NCI-H2107 treated with DMSO at 0.1 percent for 48 hours (cell line): ENCODE measurements around the gene TEP1.
"Not testable (repeated sequence)": the region's sequence is repeated elsewhere in the genome, so short reads cannot be mapped to it uniquely, and the experiment has no call there.

ENCODE experiments used
- DNase-seq: peaks from one replicate; lab custom pipeline; 2025; ENCODE audit not compliant: unreplicated experiment; lab: John Stamatoyannopoulos, UW

The TEP1 gene

DNA sequence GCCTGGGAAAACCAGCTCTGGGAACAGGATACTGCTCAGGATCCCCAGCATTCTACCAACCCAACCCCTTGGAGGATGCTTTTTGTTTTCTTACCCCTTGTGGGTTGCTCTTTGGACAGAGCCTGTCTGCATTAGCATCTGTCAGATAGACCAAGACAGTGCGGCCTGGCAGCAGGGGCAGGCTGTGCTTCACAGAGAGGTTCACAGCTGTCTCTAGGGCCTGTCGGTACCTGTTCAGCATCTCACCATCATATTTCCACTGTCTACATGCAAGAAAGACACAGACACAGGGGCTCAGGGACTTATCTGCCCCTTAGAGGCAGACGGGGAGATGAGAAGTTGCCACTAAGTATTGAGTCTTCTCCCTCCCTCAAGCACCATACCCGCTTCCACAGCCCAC is 21.8 kb downstream of the TEP1 start:
- DNase-seq = no peak

DNA sequence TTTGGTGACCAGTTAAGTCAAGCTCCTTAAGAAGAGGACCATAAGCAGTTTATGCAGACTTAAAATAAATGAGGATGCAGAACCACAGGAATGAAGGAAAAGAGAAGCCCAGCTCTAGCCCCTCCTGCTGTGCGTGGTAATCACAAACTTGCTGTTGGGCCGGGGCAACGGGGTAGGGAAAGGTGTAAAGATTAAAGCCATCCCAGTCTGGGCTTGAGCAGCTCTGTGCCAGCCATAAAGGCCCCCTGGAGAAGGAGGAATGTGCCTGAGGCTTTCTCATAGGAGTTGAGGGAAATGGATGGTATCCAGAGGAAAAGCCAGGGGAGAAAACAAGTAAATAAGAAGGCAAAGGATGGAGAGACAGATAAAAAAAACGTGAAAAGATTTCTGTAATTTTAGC is 25.1 kb downstream of the TEP1 start:
- DNase-seq = no peak

DNA sequence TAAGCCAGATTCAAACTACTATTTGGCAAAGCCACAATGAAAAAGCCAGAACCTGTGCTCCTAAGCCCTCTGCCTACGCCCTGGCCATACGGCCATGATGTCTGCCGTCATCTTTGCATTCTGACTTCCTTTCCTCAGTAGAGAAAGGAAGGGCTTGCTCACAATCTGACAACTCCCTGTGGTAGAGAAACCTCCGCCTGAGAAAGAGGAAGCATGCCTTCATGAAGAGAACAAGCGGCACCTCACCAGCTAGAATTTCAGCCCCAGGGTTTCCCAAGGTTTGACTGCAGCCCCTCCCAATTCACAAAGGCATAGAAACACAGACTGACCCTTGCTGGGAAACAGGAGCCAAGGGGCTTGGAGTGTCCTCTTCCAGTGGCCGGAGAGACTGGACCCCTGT is 25.7 kb downstream of the TEP1 start:
- no peak for DNase-seq

DNA sequence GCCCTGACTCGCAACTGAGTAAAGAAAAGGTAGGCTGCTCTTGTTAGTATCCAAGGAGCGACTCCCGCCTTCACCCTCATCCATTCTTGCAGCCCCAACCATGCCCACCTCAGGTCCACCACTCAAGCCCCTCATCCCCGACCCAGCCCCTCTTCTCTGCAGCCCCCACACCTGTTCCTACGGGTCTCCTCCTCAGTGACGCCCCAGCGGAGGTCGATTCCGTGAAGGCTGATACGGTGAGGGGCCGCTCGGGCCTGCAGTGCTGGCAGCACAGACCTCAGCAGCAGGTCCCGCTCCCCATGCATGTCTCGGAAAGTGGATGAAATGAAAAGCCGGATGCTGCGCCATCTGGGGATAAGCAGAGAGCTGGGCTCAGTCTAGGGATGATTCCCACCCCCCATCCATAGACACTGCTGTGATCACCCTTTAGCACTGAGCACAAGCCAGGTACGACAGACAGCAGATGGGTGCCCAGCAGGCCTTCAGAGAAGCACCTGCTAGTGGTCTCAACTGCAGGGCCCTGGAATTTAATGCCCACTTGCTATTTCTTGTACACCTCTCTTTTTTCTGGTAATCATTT is 26.9 kb downstream of the TEP1 start:
- DNase-seq = no peak

DNA sequence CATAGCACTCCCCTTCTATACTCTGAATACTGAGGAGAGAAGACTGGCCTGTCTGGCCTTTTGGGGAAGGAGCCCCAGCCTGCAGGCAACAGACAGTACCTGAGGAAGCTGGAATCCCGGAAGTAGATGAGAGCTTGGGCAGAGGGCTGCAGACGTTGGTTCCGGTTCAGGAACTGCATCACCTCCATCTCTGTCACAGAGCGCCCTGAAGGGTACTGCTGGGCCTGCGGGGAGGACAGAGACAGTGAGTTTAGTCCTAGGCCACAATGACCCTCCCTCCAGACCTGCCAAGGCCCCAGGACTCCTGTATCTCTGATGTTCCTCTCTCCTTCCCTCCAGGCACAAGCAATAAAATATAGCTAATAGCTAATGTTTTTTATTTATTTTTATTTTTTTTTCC is 28.4 kb downstream of the TEP1 start:
- DNase-seq = no peak

DNA sequence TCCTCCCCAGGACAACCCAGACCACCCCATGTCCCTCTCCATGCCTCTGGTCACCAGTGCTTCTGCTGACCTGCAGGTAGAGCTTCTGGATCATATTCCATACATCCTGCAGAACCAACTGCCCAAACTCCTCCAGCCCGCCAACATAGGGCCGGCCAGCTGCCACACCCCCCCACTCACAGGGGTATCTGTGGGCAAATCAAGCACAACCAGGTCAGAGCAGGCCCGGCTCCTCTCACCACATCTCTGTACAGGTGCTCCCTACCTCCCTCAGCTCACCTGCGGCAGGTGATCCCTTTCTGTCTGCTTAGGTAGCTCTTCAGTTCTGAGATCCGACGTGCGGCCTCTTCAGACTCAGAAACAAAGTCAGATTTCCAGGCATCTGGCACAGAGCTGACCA is 29.0 kb downstream of the TEP1 start:
- no peak for DNase-seq

DNA sequence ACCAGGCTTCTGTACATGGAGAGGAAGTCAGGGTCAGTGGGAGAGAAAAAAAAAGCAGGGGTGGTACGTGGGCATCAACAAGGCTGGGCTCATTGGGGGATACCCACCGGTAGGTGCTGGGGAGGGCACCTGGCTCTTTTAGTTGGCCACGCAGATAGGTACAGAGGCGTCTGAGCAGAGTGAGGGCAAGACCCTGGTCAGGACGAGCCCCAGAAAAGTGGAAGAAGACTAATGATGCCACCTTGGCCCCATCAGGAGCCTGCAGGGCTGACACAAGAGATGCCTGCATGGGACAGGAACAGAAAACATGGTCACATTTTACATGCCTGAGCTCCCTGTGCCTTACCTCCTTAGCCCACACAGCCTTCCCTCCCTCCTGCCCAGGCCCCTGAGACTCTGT is 29.7 kb downstream of the TEP1 start:
- no peak for DNase-seq

DNA sequence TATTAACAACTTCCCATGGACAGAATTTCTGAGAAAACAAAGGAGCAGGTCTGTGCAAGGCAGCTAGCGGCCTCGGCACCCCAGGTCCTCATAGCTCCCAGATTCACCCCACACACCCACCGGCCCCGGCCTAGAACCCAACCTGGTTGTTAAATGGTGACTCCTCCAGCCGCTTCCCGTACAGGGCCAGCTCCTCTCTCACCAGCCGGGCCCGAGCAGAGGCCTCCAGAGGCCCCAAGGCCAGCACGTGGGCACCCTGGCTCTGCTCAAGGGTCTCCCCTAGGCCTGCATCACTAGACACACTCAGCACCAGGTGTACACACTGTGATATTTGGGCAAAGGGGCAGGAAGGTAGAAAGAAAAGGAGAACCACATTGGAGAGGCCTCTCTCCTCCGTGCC is 30.3 kb downstream of the TEP1 start:
- no peak for DNase-seq

DNA sequence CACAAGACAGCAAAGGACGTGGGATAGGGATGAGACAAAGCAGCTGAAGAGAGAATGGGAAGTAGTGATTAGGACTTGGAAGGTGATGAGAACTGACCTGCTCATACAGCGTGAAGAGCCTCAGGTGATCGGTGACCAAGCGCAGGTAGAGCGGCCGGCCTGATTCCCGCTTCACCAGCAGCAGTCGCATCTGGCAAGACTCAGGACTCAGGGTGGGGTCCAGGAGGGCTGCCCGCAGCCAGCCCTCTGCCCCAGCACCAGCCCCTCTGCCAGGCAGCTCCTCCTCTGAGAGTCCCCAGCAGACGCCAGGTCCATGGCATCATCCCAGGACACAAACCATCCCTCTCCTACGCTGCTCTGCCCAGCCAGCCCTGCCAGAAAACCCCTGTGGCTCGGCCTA is 30.8 kb downstream of the TEP1 start:
- no peak for DNase-seq

DNA sequence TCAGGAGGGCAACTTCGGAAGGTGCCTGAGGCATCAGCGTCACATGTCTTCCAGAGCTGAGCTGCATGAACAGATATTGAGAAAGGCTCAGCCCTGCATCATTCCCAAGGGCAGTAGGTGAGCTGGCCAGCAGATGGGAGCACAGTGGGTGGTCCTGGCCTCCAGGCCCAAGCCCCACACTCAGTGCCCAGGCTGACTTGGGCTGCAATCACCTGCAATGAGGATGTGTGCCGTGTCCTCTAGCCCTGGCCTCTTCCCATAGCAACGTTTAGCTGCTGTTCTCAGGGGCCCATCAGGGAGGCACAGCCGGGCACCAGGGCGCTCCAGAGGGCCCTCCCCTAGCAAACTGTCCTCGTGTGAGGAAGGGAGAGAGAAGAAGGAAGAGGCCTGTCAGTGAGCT is 32.0 kb downstream of the TEP1 start:
- DNase-seq = no peak

DNA sequence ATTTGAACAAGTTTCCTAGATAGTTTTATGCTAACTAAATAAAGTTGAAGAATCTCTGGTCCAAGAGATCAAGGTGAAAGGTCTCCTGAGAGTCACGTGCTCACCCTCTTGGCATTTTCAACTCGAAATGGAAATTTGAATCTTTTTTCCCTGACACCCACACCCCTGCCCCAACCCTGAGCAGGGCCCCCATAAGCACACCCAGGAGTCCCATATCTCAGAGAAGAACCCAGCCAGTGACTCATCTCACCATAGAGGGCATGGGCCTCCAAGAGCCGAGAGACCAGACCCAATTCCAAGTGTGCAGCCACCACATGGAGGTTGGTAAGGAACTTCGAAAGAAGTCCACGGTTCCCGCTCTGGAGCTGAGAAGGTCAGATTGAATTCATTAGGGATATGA is 32.6 kb downstream of the TEP1 start:
- DNase-seq = no peak

DNA sequence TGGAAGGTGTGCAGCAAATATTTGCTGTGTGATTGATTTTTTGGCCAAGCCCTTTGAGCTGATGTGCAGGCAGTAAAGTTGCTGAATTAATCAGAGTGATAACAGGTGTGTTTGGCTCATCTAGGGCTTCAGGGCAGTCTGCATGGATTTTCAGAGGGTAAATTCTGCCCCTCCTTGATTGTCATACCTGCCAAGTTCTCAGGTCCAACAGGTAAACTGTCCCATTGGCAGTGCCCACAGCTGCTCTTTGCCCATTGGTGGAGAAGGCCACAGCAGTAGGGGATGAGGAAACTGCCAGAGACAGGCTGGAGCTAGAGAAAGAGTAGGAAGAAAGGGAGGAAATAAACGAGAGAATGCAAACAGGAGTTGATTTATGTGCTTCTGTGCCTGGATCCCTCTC is 33.6 kb downstream of the TEP1 start:
- no peak for DNase-seq

DNA sequence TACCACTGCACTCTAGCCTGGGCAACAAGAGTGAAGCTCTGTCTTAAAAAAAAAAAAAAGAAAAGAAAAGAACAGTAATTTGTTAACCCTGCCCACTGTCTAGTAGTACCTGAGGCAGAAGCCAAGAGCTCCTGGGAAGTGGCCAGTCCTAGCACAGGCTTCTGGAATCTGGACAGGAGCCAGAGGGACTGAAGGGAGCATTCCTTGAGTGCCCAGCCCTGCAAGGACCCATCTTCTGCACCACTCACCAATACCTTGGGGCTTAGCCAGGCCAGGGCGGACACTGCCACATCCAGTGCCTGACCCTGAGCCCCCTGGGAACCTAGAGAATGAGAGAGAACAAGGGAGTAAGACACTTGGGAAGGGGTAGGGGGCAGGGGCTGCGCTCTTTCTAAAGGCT is 36.1 kb downstream of the TEP1 start:
- no peak for DNase-seq

DNA sequence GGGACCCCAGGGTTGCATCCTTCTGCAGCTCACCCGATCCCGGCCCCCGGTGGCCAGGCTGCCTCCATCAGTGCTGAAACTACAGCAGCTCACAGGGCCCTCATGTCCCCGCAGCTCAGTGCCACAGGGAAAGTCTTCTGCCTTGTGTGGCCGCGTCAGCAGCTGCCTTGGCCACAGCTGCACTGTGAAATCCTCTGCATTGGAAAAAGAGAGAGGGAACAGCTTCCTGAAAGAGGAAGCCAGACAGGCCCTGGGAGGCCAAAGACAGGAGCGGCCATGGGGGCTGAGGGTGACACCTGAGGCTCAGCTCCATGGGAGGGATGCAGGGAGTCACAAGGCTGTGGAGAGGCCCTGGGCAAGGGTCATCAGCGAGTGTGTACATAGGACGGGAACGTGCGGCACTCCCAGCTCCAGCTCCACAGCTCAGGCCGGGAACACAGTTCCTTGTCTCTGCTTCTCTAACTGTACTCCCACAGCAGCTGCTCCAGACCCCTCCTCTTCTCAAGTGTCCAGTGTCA is 37.2 kb downstream of the TEP1 start:
- DNase-seq = no peak

DNA sequence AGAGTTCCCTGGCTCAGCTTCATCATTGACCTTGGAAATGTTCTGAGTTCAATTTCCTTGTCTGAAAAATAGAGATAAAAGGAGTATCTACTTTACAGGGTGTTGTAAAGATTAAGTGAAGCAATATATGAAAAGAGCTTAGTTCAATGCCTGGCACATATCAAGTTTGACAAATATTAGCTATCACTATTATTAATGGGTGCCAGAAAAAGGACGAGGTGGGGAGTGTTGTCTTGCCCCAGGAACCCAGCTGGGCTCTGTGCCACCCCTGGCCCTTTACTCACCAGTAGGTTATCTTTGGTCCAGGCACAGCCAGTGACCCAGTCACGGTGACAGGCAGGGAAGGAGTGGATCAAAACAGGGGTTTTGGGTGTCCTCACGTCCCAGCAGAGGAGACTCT is 37.8 kb downstream of the TEP1 start:
- no peak for DNase-seq

DNA sequence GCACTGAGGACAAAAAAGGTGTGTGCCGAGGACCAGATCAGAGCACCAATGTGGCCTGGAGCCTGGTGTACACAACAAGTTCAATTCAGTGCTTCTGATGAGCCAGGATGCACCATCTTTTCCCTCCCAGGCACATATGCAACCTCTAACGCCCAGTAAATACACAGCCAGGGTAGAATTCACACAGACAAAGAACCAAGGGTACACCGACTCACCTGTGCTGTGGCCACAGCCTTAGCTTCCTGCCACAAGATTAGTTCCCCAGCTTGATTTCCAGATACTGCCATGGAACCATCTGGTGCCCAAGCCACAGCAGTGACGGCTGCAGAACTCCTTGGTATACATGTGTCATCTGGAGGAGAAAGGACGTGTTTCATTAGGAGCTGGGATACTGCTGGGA is 40.5 kb downstream of the TEP1 start:
- no peak for DNase-seq

DNA sequence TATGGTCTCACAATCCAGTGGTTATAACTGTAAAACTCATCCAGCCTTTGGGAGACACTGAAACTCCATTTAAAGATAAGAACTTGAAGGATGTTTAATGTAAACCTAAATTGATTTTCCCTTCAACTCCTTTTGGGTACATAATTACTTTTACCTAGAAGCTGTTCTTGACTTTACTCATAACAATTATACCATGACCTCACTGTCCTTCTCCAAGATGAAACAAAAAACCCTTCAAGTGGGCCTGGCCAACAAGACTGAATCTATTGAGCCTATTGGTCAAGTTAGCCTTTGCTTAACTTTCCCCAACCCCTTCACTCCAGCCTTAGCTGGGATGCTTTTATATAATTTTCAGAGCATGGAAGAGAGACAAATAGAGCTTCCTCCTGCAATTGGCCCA is 47.4 kb downstream of the TEP1 start:
- DNase-seq = no peak

DNA sequence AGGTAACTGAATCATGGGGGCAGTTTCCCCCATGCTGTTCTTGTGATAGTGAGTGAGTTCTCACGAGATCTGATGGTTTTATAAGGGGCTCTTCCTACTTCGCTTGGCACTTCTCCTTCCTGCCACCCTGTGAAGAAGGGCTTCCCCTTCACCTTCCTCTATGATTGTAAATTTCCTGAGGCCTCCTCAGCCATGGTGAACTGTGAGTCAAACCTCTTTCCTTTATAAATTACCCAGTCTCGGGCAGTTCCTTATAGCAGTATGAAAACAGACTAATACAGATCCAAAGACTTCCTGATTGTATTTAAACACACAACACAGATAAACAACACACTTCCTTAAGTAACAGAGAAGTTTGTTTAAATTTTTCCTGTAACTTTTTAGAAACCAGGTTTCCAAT is 54.8 kb downstream of the TEP1 start:
- not testable (repeated sequence) for DNase-seq

DNA sequence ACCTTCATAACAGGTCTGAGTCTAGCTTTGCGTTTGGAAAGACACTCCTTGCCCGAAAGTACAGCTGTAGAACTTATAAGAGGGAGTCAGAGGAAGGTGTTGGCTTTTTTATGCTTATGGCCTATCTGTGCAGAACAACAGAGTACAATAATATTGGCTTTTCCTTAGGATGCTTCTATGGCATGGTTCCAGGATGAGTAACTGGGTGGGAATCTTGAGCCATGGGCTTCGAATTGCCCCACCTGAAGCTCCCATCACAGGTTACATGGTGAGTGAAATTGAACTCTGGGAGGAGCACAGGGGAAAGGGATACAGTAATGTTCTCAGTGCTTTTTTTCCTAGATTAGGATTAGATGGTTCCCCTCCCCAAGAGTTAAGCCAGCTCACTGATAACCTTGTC is 56.9 kb downstream of the TEP1 start:
- no peak for DNase-seq

DNA sequence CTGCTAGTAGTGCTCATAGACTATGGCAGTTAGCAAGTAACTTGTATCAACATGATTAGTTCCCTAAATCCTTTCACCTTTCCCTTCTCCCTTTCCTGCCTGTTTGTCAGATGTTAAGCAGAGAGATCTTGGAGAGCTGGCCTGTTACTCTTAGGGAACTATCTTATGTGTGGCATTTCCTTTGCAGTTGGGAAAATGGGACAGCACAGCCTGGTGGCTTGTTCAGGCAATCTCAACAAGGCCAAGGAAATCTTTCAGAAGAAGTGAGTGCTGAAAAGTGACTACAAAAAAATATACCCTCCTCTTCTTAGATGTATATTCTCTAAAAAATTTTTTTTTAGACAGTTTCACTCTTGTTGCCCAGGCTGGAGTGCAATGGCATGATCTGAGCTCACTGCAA is 62.4 kb downstream of the TEP1 start:
- no peak for DNase-seq

DNA sequence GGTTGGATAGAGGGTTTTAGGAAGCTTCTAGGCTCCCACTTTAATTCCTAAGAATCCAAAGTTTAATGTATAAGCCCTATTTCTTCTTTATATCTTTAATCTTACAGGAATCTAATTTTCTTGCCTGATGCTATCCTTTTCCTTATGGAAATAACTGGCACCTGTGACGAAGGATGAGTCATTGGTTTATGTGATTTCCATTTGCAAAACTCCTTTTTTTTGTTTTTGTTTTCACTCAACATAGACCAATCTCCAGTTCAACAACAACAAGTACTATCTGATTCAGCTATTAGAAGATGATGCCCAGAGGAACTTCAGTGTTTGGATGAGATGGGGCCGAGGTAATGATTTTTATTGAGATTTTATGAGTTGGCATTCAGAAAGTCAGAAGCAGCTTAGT is 63.0 kb downstream of the TEP1 start:
- no peak for DNase-seq

DNA sequence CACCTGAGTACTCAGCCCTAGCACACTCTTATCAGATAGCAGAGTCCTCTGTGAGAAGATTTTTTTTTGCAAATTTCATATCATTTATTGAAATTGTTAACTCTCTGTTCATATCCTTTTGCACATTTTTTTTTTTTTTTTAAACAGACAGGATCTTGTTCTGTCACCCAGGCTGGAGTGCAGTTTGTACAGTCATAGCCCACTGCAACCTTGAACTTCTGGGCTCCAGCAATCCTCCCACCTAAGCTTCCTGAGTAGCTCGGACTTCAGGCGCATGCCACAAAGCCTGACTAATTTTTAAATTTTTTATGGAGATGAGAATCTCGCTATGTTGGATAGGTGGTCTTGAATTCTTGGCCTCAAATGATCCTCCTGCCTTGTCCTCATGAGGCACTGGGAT is 65.6 kb downstream of the TEP1 start:
- DNase-seq = no peak

DNA sequence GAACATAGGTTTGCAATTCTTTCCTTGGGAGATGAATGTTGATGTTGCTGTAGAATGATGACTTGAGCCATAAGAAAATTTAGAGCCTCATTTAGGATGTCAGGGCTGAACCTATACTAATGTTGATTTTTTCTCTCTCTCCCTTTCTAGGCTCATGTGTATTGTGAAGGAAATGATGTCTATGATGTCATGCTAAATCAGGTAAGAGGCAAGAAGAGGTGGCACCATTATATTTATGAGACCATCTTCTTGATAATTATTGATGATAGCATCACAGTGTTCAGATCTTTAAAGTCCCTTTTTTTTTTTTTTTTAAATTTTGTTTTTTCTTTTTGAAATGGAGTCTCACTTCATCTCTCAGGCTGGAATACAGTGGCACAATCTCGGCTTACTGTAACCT is 66.6 kb downstream of the TEP1 start:
- no peak for DNase-seq

DNA sequence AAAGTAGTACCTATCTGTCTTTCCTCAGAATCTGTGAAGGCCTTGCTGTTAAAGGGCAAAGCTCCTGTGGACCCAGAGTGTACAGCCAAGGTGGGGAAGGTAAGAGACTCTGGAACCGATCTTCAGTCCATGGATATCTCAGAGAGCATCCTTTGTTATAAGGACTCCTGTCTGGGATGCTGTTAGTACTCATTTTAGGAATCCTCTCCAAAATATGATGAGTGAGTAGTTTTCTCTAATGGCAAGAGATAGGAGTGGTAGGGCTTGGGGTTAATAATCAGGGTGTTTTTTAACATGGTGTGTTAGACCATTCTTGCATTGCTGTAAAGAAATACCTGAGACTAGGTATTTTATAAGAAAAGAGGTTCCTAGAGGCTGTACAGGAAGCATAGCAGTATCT is 67.9 kb downstream of the TEP1 start:
- DNase-seq = no peak
